Measurements from ENCODE around the gene CYGB.

Gene CYGB

DNA sequence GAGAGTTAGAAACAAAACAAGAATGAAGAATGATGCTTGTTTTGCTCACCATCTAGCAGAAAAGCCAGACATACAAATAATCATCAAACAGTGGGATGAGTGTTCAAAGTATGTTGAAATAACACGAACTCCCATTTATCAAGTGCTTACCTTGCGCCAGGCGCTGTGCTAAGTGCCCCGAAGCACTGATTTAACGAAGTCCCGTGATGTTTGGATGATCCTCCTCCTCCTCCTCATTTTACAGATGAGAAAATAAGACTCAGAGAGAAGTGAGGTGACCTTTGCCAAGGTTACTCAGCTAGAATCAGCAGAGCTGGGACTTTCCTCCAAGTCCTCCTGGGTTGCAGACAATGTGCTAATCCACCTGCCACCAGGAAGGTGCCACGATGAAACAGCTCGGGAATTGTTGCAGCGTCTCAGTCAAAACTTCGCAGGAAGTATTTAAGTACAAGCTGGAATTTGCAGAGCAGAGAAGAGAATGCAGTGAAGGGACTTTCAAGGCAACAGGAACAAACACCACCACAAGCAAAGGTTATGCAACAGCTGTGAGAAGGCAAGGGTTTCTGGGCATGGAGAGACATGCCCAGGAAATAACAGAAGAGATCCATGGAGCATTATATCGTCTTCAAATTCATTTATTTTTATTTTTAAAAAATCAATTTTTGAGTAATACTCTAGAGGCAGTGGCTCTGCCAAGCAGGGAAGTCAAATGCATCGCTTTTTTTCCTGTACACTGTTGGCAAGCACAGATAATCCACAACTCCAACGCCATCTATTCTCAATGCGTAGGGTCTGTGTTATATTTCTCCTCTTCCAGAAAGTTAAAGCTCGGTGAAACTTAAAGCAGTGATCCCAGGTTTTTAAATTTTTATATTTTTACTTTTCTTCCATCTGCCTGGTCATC, 13.5 kb upstream of the CYGB start:
- DNase-seq (ENCODE audit: low spot score), result no peak

DNA sequence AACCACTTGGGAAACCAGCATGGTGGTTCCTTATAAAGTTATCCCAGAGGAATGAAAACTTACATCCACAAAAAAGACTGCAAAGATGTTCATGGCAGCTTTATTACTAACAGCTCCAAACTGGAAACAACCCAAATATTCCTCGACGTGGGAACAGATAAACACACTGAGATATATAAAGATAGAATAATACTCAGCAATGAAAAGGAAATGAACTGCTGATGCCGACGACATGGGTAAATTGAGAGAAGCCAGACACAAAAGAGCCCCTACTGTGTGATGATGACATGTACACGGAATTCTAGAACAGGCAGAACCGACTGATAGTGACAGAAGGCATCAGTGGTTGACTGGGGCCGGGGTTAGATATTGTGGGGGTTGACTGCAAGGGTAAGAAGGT, 12.0 kb upstream of the CYGB start:
- DNase-seq (ENCODE audit: low spot score), result no peak

DNA sequence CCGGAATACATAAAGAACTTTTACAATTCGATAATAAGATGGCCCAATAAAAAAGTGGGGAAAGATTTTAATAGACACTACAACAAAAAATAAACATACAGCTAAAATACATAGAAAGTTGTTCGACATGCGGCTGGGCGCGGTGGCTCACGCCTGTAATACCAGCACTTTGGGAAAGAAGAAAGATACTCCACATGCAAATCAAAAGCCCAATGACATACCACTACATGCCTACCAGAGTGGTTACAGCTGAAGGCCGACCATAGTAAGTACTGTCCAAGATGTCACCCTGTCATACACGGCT, 11.7 kb upstream of the CYGB start:
- no peak for DNase-seq (ENCODE audit: low spot score)

DNA sequence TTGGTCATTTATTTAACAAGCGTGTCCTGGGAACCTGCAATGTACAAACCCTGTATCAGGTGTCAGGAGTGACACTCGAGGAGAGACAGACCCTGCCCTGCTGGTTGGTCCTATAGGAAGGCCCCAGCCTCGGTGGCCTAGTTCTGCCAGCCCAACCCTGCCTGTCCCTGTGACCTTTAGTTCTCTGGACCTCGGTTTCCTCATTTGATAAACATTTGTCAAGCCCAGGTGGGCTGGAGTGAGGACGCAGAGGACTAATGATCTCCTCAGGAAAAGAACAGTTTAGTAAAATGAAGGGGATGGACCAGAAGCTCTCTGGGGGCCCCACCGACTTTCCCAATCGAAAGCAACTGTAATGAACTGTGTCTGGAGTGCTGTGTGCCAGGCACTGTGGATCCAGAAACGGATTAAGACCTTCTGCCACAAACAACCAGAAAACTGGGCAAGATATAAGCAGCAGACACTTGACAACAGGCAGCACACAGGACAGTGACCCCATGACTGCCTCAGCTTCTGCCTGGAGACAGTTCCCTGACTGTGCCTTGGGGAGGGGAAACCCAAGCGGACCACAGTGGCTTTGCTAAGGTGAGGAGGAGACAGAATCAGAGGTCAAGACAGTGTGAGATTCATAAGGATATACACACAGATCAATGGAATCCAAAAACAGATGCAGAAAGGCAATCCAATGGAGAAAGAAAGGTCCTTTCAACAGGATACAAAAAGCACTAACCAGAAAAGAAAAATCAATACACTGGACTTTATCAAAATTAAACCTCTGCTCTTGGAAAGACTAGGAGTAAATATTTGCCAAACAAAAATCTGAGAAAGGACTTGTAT, 11.1 kb upstream of the CYGB start:
- DNase-seq (ENCODE audit: low spot score), result no peak

DNA sequence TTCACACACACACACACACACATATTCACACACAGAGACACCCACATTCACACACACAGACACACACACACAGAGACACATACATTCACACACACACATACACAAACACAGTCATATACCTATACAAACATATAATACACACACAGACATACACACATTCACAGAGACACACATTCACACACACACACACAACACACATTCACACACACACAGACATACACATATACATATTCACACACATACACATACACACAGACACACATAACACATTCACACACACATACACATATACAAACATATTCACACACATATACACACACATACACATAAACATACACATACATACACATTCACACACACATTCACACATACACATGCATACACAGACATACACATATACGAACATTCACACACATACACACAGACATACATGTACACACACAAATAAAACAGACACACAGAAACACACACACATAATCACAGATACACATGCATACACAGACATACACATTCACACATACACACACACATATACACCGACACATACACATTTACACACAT, 10.2 kb upstream of the CYGB start:
- DNase-seq (ENCODE audit: low spot score), result no peak

DNA sequence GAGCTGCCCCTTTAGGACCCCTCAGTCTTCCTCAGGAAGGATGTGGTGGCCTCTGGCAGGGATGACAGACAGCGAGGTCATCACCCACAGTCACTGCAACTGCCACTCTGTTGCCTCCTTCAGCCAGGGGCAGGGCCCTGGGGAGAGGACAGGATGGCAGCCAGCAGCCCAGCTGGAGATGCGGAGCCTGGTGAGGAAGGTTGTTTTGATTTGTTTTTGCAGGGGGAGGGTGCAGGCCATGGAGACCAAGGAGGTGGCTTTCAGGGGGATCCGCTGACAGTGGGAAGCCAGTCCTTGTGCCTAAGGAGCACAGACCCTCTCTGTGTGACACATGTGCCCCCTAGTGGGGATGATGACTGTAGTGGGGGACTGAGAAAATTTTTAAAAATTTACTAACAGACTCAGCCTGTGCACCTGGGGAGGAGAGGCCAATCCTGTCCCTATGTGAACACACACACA, 9.7 kb upstream of the CYGB start:
- peak; percentile 58 for DNase-seq (ENCODE audit: low spot score)

DNA sequence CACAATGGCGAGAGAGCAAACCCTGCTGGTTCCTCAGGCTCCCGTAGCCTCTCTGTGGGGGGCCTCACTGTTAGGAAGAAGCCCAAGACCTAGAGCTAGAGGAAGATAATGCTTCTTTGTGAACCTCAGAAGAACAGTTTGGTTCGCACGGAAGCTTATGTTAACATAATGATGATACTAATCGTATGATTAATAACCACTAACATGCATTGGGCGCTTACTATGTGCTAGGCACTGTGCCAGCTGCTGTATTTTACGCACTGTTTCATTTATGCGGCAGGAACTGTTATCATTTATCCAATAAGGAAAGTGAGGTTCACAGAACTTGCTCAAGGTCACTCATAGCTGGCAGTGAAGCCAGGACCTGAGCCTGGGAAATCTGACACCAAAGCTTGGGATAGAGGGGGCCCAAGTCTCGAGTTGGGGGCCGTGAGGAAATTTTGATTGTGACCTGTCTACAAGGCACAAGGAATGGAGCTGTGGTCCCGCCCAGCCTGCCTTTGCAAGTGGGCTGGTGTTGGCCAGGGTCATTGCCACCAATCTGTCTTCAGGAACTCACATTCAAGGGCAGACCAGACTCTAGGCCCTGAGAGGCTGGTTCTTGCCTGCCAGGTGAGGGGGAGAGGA, 9.2 kb upstream of the CYGB start:
- no peak for DNase-seq (ENCODE audit: low spot score)

DNA sequence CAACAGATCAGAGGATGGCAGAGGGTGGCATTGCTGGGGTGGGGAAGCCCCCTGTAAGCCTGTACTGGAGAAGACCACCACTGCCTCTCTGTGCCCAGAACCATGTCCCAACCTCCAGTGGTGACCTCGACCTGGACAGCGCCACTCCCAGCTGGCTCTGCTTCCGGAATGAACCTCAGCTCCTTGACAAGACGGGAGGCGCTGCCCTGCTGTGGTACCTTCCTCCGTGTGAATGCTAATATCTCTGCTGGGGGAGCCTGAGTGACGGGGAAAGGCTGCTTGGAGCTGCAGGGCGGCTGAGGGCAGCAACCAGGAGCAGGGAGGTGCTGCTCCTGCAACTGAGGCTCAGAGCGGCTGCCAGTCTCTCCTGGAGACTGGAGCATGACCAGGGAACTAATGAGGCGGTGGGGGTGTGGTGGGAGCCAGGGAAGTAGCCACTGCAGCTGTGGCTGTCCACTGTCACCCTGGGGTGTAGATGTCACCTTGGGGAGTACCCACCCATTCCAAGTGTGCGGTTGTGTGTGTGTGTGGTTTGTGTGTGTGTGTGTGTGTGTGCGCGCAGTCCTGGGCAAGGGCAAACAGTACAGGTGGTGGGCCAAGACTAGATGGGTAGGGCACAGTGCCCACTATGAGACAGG, 8.5 kb upstream of the CYGB start:
- DNase-seq (ENCODE audit: low spot score), result no peak

DNA sequence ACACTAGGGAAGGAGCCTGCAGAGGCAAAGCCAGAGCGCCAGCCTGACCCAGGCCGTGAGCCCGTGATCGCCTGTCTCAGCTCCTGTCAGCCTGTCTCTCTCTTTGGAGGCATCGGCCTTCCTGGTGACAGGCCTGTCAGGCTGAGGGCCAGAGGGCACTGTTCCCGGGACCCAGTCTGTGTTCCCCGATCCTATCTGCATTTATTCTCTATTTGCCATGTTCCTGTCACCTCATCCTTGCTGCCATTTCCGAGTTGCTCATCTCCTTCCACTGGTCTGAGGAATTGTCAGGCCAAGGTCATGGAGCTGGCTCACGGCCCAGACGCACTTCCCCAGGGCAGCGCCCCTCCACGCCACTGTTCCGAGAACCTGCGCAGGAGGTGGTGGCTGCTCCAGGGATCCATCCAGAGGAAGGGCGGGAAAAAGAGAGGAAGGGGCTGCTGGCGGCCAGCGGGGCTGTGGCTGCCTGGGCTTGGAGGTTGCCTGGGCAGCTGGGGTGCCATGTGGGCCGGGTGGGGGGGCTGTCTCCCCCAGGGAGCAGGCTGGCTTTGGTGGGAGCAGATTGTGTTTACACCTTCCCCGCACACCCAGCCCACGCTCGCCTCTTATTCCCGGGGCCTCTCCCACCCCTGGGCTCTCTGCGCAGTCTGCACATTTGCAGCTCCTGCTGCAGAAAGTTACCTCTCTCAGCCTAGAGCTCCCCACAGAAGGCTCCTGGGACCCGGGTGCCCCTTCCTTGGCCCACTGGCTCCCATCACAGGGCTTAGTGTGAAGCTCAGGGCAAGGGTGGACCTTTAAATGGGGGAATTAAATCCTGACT, 7.2 kb upstream of the CYGB start:
- no peak for DNase-seq (ENCODE audit: low spot score)

DNA sequence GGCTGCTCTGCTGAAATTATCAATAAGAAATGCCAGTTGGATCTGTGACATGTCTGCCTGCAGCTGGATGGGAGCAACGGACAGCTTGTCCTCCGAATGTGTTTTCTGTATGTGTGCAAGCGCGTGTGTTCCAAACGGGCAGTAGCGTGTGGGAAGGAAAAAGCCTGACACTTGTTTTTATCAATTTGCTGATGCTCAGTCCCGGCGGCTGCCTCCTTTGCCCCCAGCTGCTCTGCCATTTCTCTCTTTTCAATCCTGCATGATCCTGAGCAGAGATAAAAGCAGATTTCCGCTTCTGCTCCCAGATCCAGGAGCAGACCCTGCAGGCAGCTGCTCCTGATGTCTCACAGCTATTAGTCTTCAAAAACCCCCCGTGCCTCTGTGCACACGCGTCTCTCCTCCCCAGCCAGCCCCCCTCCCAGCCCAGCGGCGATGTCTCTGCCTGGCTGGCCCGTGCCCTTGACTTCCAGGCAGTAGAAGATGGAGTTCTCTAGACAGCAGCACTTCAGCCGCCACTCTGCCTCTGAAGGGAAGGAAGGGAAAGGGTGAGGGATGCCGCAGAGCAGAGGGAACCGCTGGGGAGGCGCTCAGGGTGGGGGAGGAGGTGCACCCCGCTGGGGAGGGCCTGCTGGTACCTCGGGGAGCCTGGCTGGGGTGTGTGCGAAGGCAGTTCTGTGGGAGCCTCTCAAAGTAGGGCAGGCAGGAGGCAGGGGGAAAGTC, 6.5 kb upstream of the CYGB start:
- DNase-seq (ENCODE audit: low spot score), result no peak

DNA sequence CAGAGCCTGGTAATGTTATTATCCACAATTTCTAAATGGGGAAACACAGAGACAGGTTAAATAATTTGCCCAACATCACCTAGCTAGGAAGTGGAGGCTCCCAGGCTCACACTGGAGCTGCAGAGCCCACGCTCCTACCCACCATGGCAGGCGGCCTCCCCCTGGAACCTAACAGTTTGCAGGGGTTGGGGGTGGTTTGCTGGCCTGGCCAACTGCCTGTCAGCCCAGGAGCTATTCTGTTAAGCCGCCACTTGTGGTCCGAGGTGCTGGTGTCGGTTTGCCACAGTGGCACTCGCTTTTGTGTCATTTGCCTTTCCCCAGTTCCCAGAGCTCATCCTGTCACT, 5.9 kb upstream of the CYGB start:
- DNase-seq (ENCODE audit: low spot score), result no peak

DNA sequence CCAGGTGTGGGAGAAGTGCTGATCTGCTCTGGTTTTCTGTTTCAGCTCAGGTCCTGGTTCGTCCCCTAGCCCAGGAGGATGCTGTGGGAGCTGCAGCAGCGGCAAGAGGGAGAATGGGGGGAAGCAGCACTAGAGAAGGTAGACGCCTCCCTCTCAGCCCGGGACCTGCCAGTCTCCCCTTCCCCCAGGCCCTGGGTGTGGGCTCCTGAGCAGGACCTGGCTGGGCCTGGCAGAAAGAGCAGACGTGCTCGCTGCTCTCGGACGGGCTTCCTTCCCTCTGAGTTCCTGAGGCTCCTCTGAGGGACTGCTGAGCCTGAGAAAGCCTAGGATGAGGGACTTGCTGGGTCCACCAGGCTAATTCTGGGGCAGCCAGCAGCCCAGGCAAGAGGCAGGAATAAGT, 5.5 kb upstream of the CYGB start:
- DNase-seq (ENCODE audit: low spot score), result no peak

DNA sequence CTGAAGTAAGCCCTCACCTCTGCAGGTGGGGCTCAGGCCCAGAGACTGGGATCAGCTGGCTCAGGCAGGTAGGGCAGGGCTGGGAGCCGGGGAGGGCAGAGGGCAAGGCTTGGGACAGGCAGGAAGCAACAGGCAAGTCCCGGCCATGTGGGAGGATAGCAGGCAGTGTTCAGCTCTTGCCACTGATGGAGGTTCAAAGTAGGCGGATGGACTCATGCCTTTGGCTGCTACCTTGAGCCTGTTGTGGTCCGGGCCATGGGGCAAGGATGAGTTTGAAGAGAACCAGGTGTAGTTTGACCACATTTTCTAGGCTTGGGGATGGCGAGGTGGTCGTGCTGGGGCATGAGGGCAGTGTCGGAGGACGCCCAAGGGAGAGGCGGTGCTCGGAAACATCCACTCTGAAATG, 5.1 kb upstream of the CYGB start:
- DNase-seq (ENCODE audit: low spot score), result no peak

DNA sequence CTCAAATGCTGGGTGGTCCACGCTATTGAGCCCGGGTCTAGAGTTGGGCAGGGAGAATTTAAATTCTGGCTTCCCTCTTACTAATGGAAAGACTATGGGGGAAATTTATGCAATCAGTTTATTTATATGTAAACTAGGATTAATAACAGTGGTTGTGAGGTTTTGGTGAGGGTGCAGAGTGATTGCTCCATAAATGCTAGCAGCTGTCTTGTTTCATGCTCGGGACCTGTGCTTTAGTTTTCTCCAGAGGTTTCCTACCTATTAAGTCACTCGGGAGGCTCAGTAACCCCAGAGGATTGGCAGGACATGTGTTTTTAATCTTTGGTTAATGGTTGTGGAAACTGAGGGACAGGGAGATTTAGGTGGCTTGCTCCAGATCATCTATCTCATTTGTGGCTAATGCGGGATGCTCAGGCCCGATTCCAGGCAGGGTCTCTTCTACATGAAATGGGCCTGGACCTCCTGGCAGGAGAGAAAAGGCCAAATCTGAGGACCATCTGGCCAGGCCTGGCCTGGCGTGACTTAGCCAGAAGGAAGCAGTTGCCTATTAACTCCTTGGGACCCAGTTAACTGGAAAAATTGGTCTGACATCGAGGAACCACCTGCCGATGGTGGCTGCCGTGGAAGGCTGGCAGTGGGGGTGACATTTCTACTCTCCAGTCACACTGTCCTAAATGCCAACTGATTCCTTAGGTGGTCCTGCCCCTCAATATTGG, 4.4 kb upstream of the CYGB start:
- no peak for DNase-seq (ENCODE audit: low spot score)

DNA sequence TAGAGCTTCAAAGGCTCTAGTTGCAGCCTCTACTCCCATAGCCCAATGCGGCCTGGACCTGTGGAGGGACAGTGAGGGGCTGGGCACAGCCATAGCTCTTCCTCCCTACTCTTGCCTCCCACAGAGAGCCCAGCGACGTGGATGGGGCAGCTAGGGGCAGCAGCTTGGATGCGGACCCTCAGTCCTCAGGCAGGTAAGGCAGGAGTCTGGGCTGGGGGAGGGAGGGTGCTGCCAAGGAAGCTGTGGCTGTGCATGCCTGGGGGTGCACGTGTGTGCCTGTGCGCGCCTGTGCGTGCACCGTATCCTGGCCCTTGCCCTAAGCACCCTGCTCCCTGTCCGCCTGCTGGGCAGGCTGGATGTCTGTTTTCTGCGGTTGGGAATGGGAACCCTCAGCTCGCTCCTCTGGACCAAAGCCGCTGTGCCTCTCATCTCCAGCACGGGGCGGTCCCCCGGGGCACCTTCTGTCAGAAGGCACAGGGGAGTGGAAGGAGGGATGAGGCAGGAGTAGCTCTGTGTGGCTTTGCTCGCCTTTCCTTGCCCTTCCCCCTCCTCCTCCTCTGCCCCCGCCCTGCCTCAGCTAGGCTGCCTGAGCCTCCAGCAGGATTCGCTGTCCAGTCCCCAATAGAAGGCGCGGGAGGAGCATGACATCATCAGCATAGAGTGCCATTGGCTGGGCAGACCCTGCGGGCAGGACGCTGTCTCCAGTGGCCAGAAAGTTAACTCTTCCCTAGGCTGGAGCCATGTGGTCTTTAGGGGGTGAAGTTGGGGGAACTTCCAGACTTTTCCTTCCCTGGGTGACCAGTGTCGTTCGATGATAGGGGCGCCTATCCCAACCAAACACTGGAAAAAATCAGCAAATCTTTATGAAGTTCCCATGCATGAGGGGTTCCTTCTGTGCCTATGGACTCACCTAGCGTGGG, 3.1 kb upstream of the CYGB start:
- DNase-seq (ENCODE audit: low spot score), result no peak

DNA sequence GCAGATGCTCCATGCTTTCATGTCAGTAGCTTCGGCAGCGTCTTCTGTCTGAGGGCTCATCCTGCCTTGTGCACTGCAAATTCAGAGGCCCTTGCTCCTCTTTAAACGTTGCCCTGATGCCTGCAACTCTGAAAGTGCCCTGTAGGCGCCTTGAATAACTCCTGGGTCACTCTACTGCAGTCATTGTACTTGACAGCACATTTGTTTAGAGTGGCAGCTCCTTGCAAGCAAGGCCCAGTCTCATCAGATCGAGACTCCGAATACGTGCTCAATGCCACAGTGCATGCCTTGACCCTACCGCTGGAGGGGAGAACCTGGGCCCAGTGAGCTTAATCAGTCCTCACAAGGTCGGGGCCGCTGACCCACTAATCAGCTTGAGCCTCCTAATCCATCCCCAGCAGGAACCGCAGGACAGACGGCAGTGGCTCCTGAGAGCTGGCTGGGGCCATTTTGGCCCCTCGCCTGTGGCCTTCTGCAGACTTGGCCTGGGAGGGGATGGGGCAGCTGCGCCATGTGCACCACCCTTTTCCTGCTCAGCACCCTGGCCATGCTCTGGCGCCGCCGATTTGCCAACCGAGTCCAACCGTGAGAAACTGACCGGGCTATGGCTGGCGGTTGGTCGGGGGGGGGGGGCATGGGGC, 2.2 kb upstream of the CYGB start, which contains the start of gene PRCD:
Gene PRCD (plus strand): TSS at position 414 of the 641 bp plus-strand sequence. CDS start 98 bp downstream, at position 512.
- no peak for DNase-seq (ENCODE audit: low spot score)

DNA sequence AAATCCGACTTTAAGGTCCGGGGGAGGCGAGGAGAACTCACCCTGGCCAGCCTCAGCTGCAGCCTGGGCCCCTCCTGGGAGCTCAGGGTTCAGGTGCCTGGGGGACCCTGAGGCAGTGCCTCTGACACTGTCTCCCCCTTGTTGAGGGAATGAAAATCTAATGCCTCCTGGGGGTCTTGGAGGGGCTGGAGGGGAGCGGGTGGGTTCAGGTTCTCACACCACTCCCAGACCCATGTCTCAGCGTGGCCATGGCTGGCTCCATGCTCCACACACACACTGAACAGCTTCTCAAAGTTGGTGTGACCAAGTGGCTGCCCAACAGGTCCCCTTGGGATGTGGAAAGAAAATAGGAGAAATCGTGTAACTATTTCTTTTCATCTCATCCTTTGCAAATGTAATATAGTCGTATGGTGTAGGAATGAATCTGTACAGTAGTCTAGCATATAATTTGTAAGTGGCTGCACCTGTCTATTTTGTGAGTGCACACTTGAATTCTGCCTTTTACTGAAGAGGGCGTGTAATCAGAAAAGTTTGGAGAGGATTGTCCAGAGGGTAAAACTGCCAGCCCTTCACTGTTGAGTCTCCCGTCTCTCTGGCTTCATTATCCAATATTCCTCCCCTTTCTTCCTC, 1.5 kb upstream of the CYGB start:
- no peak for DNase-seq (ENCODE audit: low spot score)
